A549 (cell line): ENCODE results near the gene SLC24A4.

ENCODE experiments used
- CTCF ChIP-seq: fragments of >200 bp; sonication (Bioruptor Twin); formaldehyde crosslinking; IDR thresholded peaks from 3 replicates; pipeline ENCODE4 v1.5.1; 2016
- ELK1 ChIP-seq: fragments of 150-350 bp; IDR thresholded peaks from 2 replicates; pipeline ENCODE4 v1.6.1; 2014; ENCODE audit warnings: low read depth, mild to moderate bottlenecking, low read length
- FOSB ChIP-seq: fragments of 250-450 bp; sonication (Bioruptor Pico); IDR thresholded peaks from 2 replicates; pipeline ENCODE4 v1.5.0; 2020; ENCODE audit warnings: mild to moderate bottlenecking, moderate library complexity
- MYC ChIP-seq: IDR thresholded peaks from 2 replicates; pipeline ENCODE4 v1.6.1; 2012; ENCODE audit warnings: mild to moderate bottlenecking, inconsistent platforms, low read length, improper control_type of control experiment, borderline replicate concordance
- POLR2A ChIP-seq: IDR thresholded peaks from 2 replicates; pipeline ENCODE4 v1.6.1; 2012; ENCODE audit warnings: mild to moderate bottlenecking, low read length
- POLR2AphosphoS2 ChIP-seq: conservative IDR thresholded peaks from 2 replicates; pipeline ENCODE4 v1.6.1; 2012; ENCODE audit warnings: low read length, improper control_type of control experiment, inconsistent platforms
- REST ChIP-seq: fragments of 200-600 bp; sonication (generic); IDR thresholded peaks from 2 replicates; pipeline ENCODE4 v1.6.1; 2016; ENCODE audit warnings: antibody characterized with exemption, mild to moderate bottlenecking, moderate library complexity
- TFCP2L1 ChIP-seq: fragments of 250-450 bp; sonication (Bioruptor Pico); IDR thresholded peaks from 2 replicates; pipeline ENCODE4 v1.5.0; 2021; ENCODE audit warnings: mild to moderate bottlenecking
- USF2 ChIP-seq: fragments of 450-650 bp; IDR thresholded peaks from 2 replicates; pipeline ENCODE4 v1.6.1; 2014; ENCODE audit warnings: antibody characterized with exemption

- no peak for TF ChIP-seq ELK1
- no peak for TF ChIP-seq CTCF
- no peak for TF ChIP-seq MYC
- TF ChIP-seq REST: no peak
- no peak for TF ChIP-seq TFCP2L1 (CRISPR knock-in tag)
- no peak for TF ChIP-seq POLR2AphosphoS2
- TF ChIP-seq POLR2A: no peak
- TF ChIP-seq FOSB (CRISPR knock-in tag): no peak
- TF ChIP-seq USF2: no peak
These were observed 84.4 kb downstream of the SLC24A4 start for GRCh38 chr14:92407410-92407809.
